Spinal cord (tissue), 10 donors: ENCODE measurements around the gene ARHGEF11. TPM values are rescaled to one million over a fixed set of nuclear protein-coding genes. Genes with fewer than 3 reads are reported as not detected.

Experiments used
- DNase-seq, 6 donors: peaks; one replicate each; pipeline versions ENCODE4 v3.0.0 to v3.0.0-alpha.2; 2013 to 2015; ENCODE audit warnings: low spot score in 6 of 6, low read depth in 4 of 6
- H3K27ac ChIP-seq: one replicate; pipeline ENCODE4 v1.5.1; 2013; ENCODE audit warnings: low read depth, low read length, control low read depth
- H3K27me3 ChIP-seq: one replicate; pipeline ENCODE4 v1.6.1; 2013; ENCODE audit warnings: low read length; ENCODE audit not compliant: control insufficient read depth, insufficient read depth
- H3K36me3 ChIP-seq: one replicate; pipeline ENCODE4 v1.6.1; 2013; ENCODE audit warnings: low read length; ENCODE audit not compliant: control insufficient read depth, insufficient read depth
- H3K4me1 ChIP-seq: one replicate; pipeline ENCODE4 v1.6.1; 2013; ENCODE audit warnings: low read length; ENCODE audit not compliant: control insufficient read depth, insufficient read depth
- H3K4me3 ChIP-seq: one replicate; pipeline ENCODE4 v1.5.1; 2013; ENCODE audit warnings: low read depth, low read length, control low read depth
- H3K9me3 ChIP-seq: one replicate; pipeline ENCODE4 v1.6.1; 2013; ENCODE audit warnings: low read length; ENCODE audit not compliant: control insufficient read depth, insufficient read depth
- WGBS: methylation state at CpG from one replicate; pipeline ENCODE4 v1.1.5; 2013; ENCODE audit warnings: missing lambda C conversion rate; ENCODE audit not compliant: insufficient coverage; 5-methylcytosine and 5-hydroxymethylcytosine counted together
- polyA plus RNA-seq, 2 donors: library from polyadenylated mRNA; unstranded; fragments of 120-200 nt; gene quantifications; one replicate each; pipeline ENCODE4 v1.2.1, GENCODE V29; 2013; ENCODE audit not compliant: insufficient read length in 2 of 2
- total RNA-seq, 2 donors: library from RNA; depleted of rRNA in 1 of 2; stranded (reverse); fragments of 120-200 nt in 1 of 2; fragments of >200 nt in 1 of 2; gene quantifications; one replicate each; pipeline versions ENCODE4 v1.2.3 to v1.2.4, GENCODE V29; 2013 to 2014
- donor health status: healthy.

ARHGEF11 gene
- total and polyA plus RNA-seq, 4 donors, result 38.6 to 60.1 (median 47.8) TPM

DNA sequence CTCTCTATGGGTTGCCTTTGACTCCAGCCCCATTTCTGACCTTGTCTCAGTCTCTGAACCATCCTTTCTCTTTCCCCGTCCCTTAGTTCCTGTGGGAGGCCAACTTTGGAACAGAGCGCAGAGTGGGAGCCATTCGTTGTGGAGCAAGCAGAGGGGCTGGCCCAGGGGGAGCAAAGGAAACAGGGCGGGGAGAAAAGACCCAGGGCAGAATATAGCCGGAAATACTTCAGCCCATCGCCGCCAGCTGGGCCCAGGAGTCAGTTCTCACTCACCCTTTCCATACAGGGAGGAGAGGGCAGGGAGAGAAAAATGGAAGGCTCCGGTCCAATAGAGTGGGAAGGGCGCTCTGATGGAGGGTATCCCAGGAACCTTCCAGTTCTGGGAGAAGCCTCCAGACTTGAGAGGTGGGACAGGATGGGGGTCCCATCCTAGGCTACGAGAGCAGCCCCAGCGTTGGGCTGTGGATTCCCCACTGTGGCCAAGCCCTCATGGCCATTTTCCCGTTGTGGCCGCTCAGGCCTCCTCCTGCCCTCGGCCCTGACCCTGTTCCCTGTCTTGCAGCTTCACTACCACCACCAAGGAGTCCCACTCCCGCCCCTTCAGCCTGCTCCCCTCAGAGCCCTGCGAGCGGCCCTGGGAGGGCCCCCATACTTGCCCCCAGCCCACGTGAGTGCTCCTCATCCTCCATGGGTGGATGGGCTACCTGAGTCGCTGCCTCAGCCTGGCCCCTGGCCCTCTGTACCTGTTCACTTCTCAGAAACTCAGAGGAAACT lies 141.2 kb downstream of the ARHGEF11 start:
- H3K27me3 ChIP-seq, result peaks cover 56% of the 10 kb centered on the region
- no peak for DNase-seq
- H3K4me3 ChIP-seq, result no peak overlapping the region
- peaks cover 39% of the 10 kb centered on the region for H3K4me1 ChIP-seq
- H3K27ac ChIP-seq, result peak overlapping the region; percentile 25
- H3K36me3 ChIP-seq, result peaks cover 3% of the 10 kb centered on the region
- 73% methylated on average over 14 of the region's 19 CpGs for WGBS
- H3K9me3 ChIP-seq, result no peaks in the 10 kb centered on the region

DNA sequence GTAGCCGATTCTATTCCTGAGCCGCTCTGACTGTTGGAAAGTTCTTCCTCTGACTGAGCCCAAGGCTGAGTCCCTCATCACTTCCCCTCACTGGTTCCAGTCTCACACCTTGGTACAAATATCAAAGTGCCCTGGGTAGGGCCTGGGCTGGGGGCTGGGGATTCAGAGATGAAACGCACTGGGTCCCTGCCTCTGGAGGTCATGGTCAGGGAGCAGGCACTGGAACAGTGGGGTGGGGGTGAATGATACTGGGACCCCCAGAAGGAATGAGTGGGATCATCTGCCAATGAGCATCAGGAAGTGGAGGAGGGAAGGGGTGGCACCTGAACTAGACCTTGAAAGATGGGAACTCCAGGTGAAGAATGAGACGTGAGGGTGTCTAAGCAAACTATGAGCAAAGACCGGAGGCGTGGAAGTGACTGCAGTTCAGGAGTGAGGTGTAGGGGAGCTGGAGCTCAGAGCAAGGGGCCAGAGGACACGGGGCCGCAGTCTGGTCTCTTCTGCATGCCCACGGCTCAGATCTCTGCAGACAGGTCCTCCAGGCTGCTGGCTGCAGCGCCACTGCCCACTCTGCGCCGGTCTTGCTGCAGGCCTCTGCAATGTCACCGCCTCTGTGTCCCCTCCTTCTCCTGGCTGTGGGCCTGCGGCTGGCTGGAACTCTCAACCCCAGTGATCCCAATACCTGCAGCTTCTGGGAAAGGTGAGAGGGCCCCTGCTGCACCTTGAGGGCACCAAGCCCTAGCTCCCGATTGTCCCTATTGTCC lies 142.0 kb downstream of the ARHGEF11 start:
- 83% methylated on average over 15 of the region's 15 CpGs for WGBS
- Histone ChIP-seq H3K27ac (no peak overlapping the region), H3K4me1 (peaks cover 40% of the 10 kb centered on the region), H3K27me3 (peaks cover 48% of the 10 kb centered on the region), H3K36me3 (peaks cover 2% of the 10 kb centered on the region), H3K9me3 (no peaks in the 10 kb centered on the region), H3K4me3 (no peak overlapping the region)
- no peak for DNase-seq

DNA sequence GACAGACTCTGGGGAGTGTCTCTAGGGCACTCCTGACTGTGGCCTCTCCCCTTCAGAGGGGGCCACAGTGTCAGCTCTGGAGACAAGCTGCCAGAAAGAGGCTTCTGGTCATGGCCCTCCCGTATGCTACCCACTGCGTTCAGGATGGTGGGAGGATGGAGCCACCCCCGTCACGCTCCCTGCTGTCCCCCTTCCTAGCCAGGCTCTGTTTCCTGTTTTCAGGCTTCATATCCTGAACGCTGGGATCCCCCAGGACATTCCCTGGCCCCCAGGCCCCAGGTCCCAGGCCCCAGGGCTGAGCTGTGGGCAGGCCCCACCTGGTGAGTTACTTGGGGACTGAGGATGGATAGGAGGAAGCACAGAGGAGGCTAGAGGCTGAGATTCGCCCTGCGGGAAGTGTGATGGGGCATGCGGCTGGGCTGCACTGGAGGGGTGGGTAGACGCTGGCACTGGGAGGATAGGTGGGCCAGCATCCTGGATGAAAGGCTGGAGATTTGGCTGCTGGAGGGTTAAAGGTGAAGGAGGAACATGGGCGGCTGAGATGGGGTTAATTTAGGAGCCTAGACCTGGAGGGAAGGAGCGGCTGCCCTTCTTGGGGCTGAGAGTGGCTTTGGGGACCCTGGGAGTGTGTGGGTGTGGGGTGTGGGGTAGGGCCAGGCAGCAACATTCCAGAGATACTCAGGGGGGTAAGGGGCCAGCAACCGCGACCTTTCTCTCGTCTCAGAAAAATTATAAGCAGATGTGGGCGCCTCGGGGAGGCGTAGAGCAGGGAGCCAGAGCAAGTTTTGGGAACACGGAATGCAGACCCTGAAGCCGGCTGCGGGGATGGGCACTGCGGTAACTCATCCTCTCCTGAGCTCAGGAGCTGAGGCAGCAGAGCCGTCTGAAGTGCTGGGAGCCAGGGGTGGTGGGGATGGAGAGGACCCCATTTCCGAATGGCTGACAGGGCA lies 143.3 kb downstream of the ARHGEF11 start:
- WGBS, result 57% methylated on average over 21 of the region's 23 CpGs
- H3K9me3 ChIP-seq, result no peaks in the 10 kb centered on the region
- peak overlapping the region; percentile 35 for H3K27ac ChIP-seq
- H3K4me3 ChIP-seq, result no peak overlapping the region
- no peak for DNase-seq
- H3K4me1 ChIP-seq, result peaks cover 46% of the 10 kb centered on the region
- H3K36me3 ChIP-seq, result no peaks in the 10 kb centered on the region
- H3K27me3 ChIP-seq, result peaks cover 37% of the 10 kb centered on the region

DNA sequence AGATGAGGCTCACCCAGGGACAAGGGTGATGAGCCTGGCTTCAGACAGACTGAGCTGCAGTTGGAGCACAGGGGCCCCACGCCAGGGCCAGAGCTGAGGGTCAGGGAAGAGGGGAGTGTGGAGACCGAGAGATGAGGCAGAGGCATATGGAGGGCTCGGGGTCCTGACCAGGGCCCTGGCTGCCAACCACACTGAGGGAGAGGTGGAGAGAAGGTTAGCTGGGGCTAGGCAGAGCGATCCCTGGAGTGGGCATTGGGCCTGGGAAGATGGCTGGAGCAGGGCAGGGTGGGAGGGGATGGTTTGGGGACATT lies 144.0 kb downstream of the ARHGEF11 start:
- peaks cover 30% of the 10 kb centered on the region for H3K27me3 ChIP-seq
- WGBS, result 94% methylated on average over 4 of the region's 4 CpGs
- no peak for DNase-seq
- no peak overlapping the region for H3K4me3 ChIP-seq
- no peaks in the 10 kb centered on the region for H3K36me3 ChIP-seq
- peaks cover 53% of the 10 kb centered on the region for H3K4me1 ChIP-seq
- no peaks in the 10 kb centered on the region for H3K9me3 ChIP-seq
- H3K27ac ChIP-seq, result no peak overlapping the region

DNA sequence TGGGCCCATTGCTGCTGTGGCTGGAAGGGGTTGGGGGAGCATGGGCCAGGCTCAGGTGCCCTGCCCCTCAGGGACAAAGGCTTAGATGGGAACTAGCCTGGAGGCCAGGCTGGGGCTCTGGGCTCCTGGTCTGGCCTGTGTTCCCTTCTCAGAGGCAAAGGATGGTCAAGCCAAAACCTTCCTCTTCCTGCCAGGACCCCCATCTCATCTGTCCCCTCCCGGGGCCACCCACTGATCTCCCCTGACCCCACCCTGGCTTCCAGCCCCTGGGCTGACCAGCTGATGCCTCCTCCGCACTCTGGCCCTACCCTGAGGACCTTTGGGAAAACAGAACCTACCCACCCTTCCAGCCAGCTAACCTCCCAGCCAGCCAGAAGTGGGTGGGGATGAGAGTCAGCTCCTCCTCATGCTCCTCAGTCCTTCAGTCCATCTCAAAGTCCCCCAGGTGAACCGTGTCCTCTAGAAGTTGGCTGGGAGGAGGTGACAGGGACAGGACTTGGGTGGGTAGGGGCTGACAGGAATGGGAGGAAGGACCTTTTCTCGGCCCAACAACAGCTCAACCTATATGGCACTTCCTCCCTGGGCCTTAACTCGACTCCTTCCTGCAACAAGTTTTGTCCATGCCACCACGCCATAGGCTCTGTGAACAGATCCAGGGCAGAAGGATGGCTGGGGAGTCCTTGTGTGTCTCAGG lies 144.5 kb downstream of the ARHGEF11 start:
- 77% methylated on average over 3 of the region's 6 CpGs for WGBS
- no peaks in the 10 kb centered on the region for H3K36me3 ChIP-seq
- no peak overlapping the region for H3K4me3 ChIP-seq
- no peak for DNase-seq
- H3K27me3 ChIP-seq, result peaks cover 25% of the 10 kb centered on the region
- no peaks in the 10 kb centered on the region for H3K9me3 ChIP-seq
- peaks cover 57% of the 10 kb centered on the region for H3K4me1 ChIP-seq
- H3K27ac ChIP-seq, result no peak overlapping the region

DNA sequence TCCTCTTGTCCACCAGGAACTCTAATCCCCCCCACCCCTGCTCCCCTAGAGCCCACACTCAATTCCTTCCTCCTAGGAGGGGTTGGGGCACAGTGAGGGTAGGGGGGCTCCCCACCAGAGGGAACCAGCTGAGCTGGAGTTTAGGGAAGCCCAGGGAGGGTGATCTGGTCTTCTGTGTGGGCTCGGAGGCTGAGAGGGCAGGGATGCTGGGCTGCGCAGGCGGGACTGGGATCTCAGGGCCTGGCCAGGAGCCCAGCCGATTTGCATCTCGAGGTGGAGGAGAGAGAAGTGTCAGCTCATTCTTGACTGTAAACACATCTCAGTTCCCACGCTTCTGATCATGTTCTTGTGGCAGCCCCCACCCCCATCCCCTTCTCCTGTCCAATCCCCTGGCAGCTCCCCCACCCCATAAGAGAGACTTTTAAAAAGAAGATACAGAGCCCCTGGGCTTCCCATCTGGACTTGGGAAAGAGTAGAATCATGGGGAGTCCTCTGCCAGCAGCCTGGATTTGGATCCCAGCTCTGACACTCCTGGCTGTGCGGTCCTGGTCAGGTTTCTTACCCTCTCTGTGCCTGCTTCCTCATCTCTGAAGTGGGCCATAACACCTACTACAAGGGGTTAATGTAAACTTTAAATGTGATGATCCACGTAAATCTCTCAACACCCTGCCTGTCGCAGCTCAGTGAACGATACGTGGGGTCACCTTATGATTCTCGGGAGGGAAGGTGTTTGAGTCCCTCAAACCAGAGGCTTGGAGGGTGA lies 145.4 kb downstream of the ARHGEF11 start:
- H3K27me3 ChIP-seq, result peaks cover 19% of the 10 kb centered on the region
- peak in 1 of 6 donors; percentile 46 for DNase-seq
- WGBS, result 86% methylated on average over 4 of the region's 12 CpGs
- no peaks in the 10 kb centered on the region for H3K9me3 ChIP-seq
- peaks cover 63% of the 10 kb centered on the region for H3K4me1 ChIP-seq
- no peak overlapping the region for H3K27ac ChIP-seq
- no peak overlapping the region for H3K4me3 ChIP-seq
- H3K36me3 ChIP-seq, result no peaks in the 10 kb centered on the region

DNA sequence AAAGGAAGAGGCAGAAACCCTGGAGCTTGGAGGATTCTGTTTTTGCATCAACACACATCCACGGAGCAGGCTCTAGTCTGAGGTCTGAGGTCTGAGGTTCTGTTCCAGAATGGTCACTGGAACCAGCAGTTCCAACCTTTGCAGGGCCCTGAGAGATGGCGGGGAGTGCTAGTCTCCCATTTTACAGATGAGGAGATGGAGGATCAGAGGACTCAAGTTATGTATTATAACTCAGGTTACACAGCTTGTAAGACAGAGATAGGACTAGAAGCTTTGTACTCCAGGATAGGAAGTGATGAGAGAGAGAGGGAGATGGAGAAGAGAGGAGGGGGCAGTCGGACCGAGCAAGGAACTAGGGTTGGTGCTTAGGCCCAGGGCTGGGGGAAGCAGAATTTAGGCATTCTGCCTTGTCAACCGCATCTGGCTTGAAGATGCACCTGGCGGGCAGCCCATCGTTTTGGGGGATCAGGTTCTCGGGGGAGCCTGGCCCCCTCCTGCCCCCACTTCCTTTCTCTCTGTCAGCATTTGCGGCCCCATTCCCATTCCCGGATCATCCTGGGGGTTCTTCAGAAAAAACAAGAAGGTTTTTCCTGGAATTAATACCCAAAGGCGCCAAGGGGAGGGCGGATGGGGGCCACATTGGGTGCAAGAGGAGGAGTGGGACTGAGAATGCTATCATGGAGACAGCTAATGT lies 146.4 kb downstream of the ARHGEF11 start:
- WGBS, result 75% methylated on average over 8 of the region's 12 CpGs

DNA sequence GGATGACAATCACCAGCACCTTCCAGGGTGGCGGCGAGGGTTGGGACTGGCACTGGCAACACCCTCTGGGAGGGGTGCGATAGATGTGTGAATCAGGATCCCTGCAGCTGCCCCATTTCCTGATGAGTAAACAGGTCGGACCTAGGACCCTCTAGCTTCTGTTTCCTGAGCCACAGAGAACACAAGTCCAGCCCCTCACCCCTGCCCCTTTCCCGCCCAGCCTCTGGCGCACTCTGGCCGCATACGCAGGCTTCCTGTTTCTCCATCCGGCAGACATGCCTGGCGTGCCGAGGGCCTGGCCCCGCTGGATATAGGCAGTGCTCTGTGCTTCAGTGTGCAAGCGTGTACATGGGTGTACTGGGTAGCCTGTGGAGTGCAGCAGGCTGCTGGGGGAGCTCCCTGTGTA lies 147.4 kb downstream of the ARHGEF11 start:
- no peaks in the 10 kb centered on the region for H3K9me3 ChIP-seq
- 53% methylated on average over 11 of the region's 13 CpGs for WGBS
- peak in 1 of 6 donors; percentile 50 for DNase-seq
- no peak overlapping the region for H3K4me3 ChIP-seq
- peaks cover 72% of the 10 kb centered on the region for H3K4me1 ChIP-seq
- H3K36me3 ChIP-seq, result no peaks in the 10 kb centered on the region
- peak overlapping the region; percentile 26 for H3K27ac ChIP-seq
- H3K27me3 ChIP-seq, result peaks cover 32% of the 10 kb centered on the region

More for the DNA sequence above, 146.4 kb downstream of the ARHGEF11 start:
- DNase-seq, result no peak
- no peaks in the 10 kb centered on the region for H3K9me3 ChIP-seq
- no peaks in the 10 kb centered on the region for H3K36me3 ChIP-seq
- no peak overlapping the region for H3K4me3 ChIP-seq
- peaks cover 24% of the 10 kb centered on the region for H3K27me3 ChIP-seq
- H3K27ac ChIP-seq, result peak overlapping the region; percentile 26
- H3K4me1 ChIP-seq, result peaks cover 69% of the 10 kb centered on the region
